A549 (cell line): ENCODE data around the gene MRPS16. TPM values are rescaled to one million over a fixed set of nuclear protein-coding genes. Genes with fewer than 3 reads are reported as not detected.

Source experiments
- ATAC-seq, 2 experiments: fragments of 200-7000 bp in 1 of 2; fragments of >200 bp in 1 of 2; cut with Nextera tagmentation in 1 of 2; cut with Tn5 transposase in 1 of 2; 3 replicates each; pipeline versions ENCODE4 v1.8.0 to v1.9.1; 2018 to 2020; ENCODE audit warnings: mild to moderate bottlenecking in 1 of 2, moderate library complexity in 1 of 2
- CTCF ChIA-PET: fragments of 300-600 bp; sonication (Branson Sonifier 250); formaldehyde crosslinking; extraction: SDS; loops from one replicate; lab custom pipeline; 2021; ENCODE audit warnings: antibody characterized with exemption, inconsistent platforms; lab: Yijun Ruan, JAX
- POLR2A ChIA-PET: fragments of 350-600 bp; formaldehyde crosslinking; extraction: SDS; loops from one replicate; lab custom pipeline; 2021; ENCODE audit warnings: antibody characterized with exemption, inconsistent platforms; lab: Yijun Ruan, JAX
- DNase-seq, 2 experiments: peaks; one replicate each; pipeline versions ENCODE4 v3.0.0 to v3.0.0-alpha.2; 2011 to 2016; ENCODE audit warnings: low read depth in 1 of 2, low spot score in 1 of 2
- FAIRE-seq: peaks from 2 replicates; lab custom pipeline; 2011; peaks lifted over from hg19 to GRCh38; lab: Jason Lieb, UNC
- H3K27ac ChIP-seq, 2 experiments: fragments of >200 bp; sonication (Bioruptor Twin); formaldehyde crosslinking; 3 replicates each; pipeline ENCODE4 v1.5.1; 2016 to 2017
- H3K4me1 ChIP-seq: fragments of >200 bp; sonication (Bioruptor Twin); formaldehyde crosslinking; 3 replicates; pipeline ENCODE4 v1.6.1; 2016
- H3K4me2 ChIP-seq: fragments of >200 bp; sonication (Bioruptor Twin); formaldehyde crosslinking; 3 replicates; pipeline ENCODE4 v1.6.1; 2016
- H3K4me3 ChIP-seq: fragments of >200 bp; sonication (Bioruptor Twin); formaldehyde crosslinking; 3 replicates; pipeline ENCODE4 v1.5.1; 2016
- H3K9me3 ChIP-seq: fragments of >200 bp; sonication (Bioruptor Twin); formaldehyde crosslinking; 3 replicates; pipeline ENCODE4 v1.6.1; 2016
- CBX2 ChIP-seq: fragments of 200-600 bp; sonication (generic); IDR thresholded peaks from 2 replicates; pipeline ENCODE4 v1.6.1; 2016; ENCODE audit warnings: low read depth, mild to moderate bottlenecking, borderline replicate concordance
- CBX8 ChIP-seq: fragments of 200-600 bp; sonication (generic); IDR thresholded peaks from 2 replicates; pipeline ENCODE4 v1.6.1; 2016
- CEBPB ChIP-seq, 2 experiments: fragments of >200 bp in 1 of 2; sonication (Bioruptor Twin) in 1 of 2; formaldehyde crosslinking in 1 of 2; IDR thresholded peaks; 2 replicates each; pipeline ENCODE4 v1.6.1; 2012 to 2016
- CHD4 ChIP-seq: fragments of 200-600 bp; sonication (generic); IDR thresholded peaks from 2 replicates; pipeline ENCODE4 v1.6.1; 2016; ENCODE audit warnings: antibody characterized with exemption, mild to moderate bottlenecking, borderline replicate concordance
- EHF ChIP-seq: fragments of 250-450 bp; sonication (Bioruptor Pico); IDR thresholded peaks from 2 replicates; pipeline ENCODE4 v1.5.0; 2020; ENCODE audit warnings: mild to moderate bottlenecking
- FOSB ChIP-seq: fragments of 250-450 bp; sonication (Bioruptor Pico); IDR thresholded peaks from 2 replicates; pipeline ENCODE4 v1.5.0; 2020; ENCODE audit warnings: mild to moderate bottlenecking, moderate library complexity
- FOSL2 ChIP-seq, 2 experiments: fragments of 450-650 bp in 1 of 2; fragments of >200 bp in 1 of 2; sonication (Bioruptor Twin) in 1 of 2; formaldehyde crosslinking; IDR thresholded peaks; 2 replicates each; pipeline versions ENCODE4 v1.5.0 to v1.6.1; 2016 to 2020; ENCODE audit warnings: mild to moderate bottlenecking in 1 of 2, moderate library complexity in 1 of 2
- GATA3 ChIP-seq: IDR thresholded peaks from 2 replicates; pipeline ENCODE4 v1.6.1; 2012; ENCODE audit warnings: borderline replicate concordance
- HOXB13 ChIP-seq: fragments of 250-450 bp; sonication (Bioruptor Pico); IDR thresholded peaks from 2 replicates; pipeline ENCODE4 v1.5.0; 2020; ENCODE audit warnings: low read depth, mild to moderate bottlenecking, moderate library complexity
- HOXB5 ChIP-seq: fragments of 250-450 bp; sonication (Bioruptor Pico); IDR thresholded peaks from 2 replicates; pipeline ENCODE4 v1.5.0; 2020; ENCODE audit warnings: mild to moderate bottlenecking, moderate library complexity
- JUN ChIP-seq, 2 experiments: fragments of >200 bp; sonication (Bioruptor Twin); formaldehyde crosslinking; IDR thresholded peaks; 2 replicates in 1 of 2; 3 replicates in 1 of 2; pipeline ENCODE4 v1.6.1; 2016 to 2017
- JUNB ChIP-seq: fragments of >200 bp; sonication (Bioruptor Twin); formaldehyde crosslinking; IDR thresholded peaks from 2 replicates; pipeline ENCODE4 v1.6.1; 2016
- KDM5A ChIP-seq: fragments of 200-600 bp; sonication (generic); IDR thresholded peaks from 2 replicates; pipeline ENCODE4 v1.6.1; 2016; ENCODE audit warnings: antibody characterized with exemption, mild to moderate bottlenecking
- MAFK ChIP-seq: fragments of 450-650 bp; IDR thresholded peaks from 2 replicates; pipeline ENCODE4 v1.6.1; 2014; ENCODE audit not compliant: partially characterized antibody
- MAZ ChIP-seq: fragments of 150-350 bp; IDR thresholded peaks from 2 replicates; pipeline ENCODE4 v1.6.1; 2014; ENCODE audit warnings: antibody characterized with exemption, low read depth, low read length, borderline replicate concordance
- MYC ChIP-seq: IDR thresholded peaks from 2 replicates; pipeline ENCODE4 v1.6.1; 2012; ENCODE audit warnings: mild to moderate bottlenecking, inconsistent platforms, low read length, improper control_type of control experiment, borderline replicate concordance
- NR3C1 ChIP-seq: fragments of >200 bp; sonication (Bioruptor Twin); formaldehyde crosslinking; IDR thresholded peaks from 3 replicates; pipeline ENCODE4 v1.6.1; 2017
- PHF8 ChIP-seq: fragments of 200-600 bp; sonication (generic); IDR thresholded peaks from 2 replicates; pipeline ENCODE4 v1.6.1; 2016; ENCODE audit warnings: low read depth, mild to moderate bottlenecking, antibody characterized with exemption, moderate library complexity, borderline replicate concordance
- POLR2A ChIP-seq: IDR thresholded peaks from 2 replicates; pipeline ENCODE4 v1.6.1; 2012; ENCODE audit warnings: mild to moderate bottlenecking, low read length
- POLR2AphosphoS2 ChIP-seq: conservative IDR thresholded peaks from 2 replicates; pipeline ENCODE4 v1.6.1; 2012; ENCODE audit warnings: low read length, improper control_type of control experiment, inconsistent platforms
- RARB ChIP-seq: fragments of 250-450 bp; sonication (Bioruptor Pico); IDR thresholded peaks from 2 replicates; pipeline ENCODE4 v1.8.0; 2021; ENCODE audit warnings: mild to moderate bottlenecking, moderate library complexity
- RCOR1 ChIP-seq: fragments of 150-350 bp; IDR thresholded peaks from 2 replicates; pipeline ENCODE4 v1.6.1; 2014; ENCODE audit warnings: antibody characterized with exemption, low read length, low read depth
- SMC3 ChIP-seq: fragments of >200 bp; sonication (Bioruptor Twin); formaldehyde crosslinking; IDR thresholded peaks from 3 replicates; pipeline ENCODE4 v1.6.1; 2018; ENCODE audit warnings: inconsistent platforms
- TFCP2L1 ChIP-seq: fragments of 250-450 bp; sonication (Bioruptor Pico); IDR thresholded peaks from 2 replicates; pipeline ENCODE4 v1.5.0; 2021; ENCODE audit warnings: mild to moderate bottlenecking
- ZC3H11A ChIP-seq: fragments of 450-650 bp; IDR thresholded peaks from 2 replicates; pipeline ENCODE4 v1.6.1; 2014; ENCODE audit warnings: antibody characterized with exemption, mild to moderate bottlenecking
- ZFP36 ChIP-seq: fragments of 450-650 bp; IDR thresholded peaks from 2 replicates; pipeline ENCODE4 v1.6.1; 2014; ENCODE audit warnings: borderline replicate concordance; ENCODE audit not compliant: partially characterized antibody
- WGBS: methylation state at CpG from one replicate; pipeline ENCODE4 v1.1.6; 2017; ENCODE audit errors: missing lambda C conversion rate; 5-methylcytosine and 5-hydroxymethylcytosine counted together
- polyA minus RNA-seq: library from RNA; depleted of rRNA, polyadenylated mRNA; stranded (reverse); fragments of >200 nt; gene quantifications from 2 replicates; pipeline ENCODE4 v1.2.3, GENCODE V29; 2011; rRNA and poly(A)+ RNA removed
- polyA plus RNA-seq, 4 experiments: library from polyadenylated mRNA; depleted of rRNA in 3 of 4; stranded (reverse); fragments of >200 nt; fragmentation: RNase III in 1 of 4; extraction: RNeasy Plus Mini Kit Qiagen cat#74134 plus additional on column Dnase treatment in 1 of 4; gene quantifications; 2 replicates in 3 of 4; 3 replicates in 1 of 4; pipeline ENCODE4 v1.2.3, GENCODE V29; 2011 to 2017
- TF ChIP-seq, protein P1 (sequence below): fragments of >200 bp; sonication (Bioruptor Twin); formaldehyde crosslinking; IDR thresholded peaks from 2 replicates; pipeline ENCODE4 v1.6.1; 2016
- TF ChIP-seq, protein P2 (sequence below): fragments of 200-600 bp; sonication (generic); IDR thresholded peaks from 2 replicates; pipeline ENCODE4 v1.6.1; 2016; ENCODE audit warnings: antibody characterized with exemption, mild to moderate bottlenecking, moderate library complexity
- TF ChIP-seq, protein P3 (sequence below): IDR thresholded peaks from 2 replicates; pipeline ENCODE4 v1.6.1; 2012
- TF ChIP-seq, protein P4 (sequence below): fragments of 250-450 bp; sonication (Bioruptor Pico); IDR thresholded peaks from 2 replicates; pipeline ENCODE4 v1.5.0; 2020; ENCODE audit warnings: low read depth, mild to moderate bottlenecking, moderate library complexity
- TF ChIP-seq, protein P5 (sequence below): fragments of 450-650 bp; IDR thresholded peaks from 2 replicates; pipeline ENCODE4 v1.6.1; 2014; ENCODE audit warnings: antibody characterized with exemption
- TF ChIP-seq, protein P6 (sequence below): IDR thresholded peaks from 2 replicates; pipeline ENCODE4 v1.6.1; 2012; ENCODE audit warnings: low read depth, borderline replicate concordance
- TF ChIP-seq, protein P7 (sequence below): IDR thresholded peaks from 2 replicates; pipeline ENCODE4 v1.6.1; 2012

The MRPS16 gene
- polyA plus RNA-seq (2011; rRNA removed) (132 and 162 TPM in 2 replicates), polyA plus RNA-seq (2017; fragmentation: RNase III; extraction: RNeasy Plus Mini Kit Qiagen cat#74134 plus additional on column Dnase treatment) (158 to 166 TPM (median 160 TPM) in 3 replicates), polyA minus RNA-seq (155 and 180 TPM in 2 replicates)
- polyA plus RNA-seq (2012; cell fraction: cytosol; rRNA removed): 226 and 239 TPM in 2 replicates
- 191 and 202 TPM in 2 replicates for polyA plus RNA-seq (2012; cell fraction: nucleus; rRNA removed)

DNA sequence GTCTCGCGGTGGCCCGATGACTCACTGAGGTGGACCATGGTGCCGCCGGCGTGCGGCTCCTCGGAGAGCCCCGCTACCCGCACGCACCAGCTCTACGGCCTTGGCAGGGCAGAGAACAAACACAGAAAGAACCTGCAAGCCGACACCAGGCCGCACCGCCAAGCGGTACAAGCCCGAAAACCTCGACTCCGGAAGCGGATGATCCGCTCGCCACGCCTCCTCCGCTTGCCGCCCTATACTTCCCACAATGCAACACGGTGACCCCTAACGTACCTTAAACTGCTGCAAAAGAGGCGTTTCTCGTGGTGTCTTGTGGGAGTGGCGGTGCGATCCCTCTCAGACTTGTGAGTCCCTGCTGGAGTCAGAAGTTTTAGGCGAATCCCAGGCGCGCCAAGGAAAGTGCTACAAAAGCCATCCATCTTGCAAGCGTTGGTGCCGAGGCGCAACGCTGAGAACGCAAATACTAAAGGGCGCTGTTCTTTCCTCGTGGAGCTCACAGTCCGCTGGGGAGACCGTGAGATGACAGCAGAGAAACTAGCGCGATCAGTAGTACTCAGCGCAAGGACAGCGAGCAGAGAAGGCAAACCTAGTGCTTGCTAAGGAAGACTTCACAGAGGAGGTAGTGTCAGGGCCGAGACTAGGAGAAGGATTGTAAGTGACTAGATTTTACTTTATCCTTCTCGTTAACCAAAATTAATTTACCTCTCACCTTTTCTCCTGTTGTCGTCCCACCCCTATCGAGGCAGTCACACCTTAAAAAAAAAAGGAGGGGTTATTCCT is at the start of gene MRPS16:
TSS of gene MRPS16 (minus strand) at position 200 of the 780 bp plus-strand sequence. CDS start at position 38, 162 bp downstream.
- Histone ChIP-seq H3K9me3 (no peaks in the 10 kb centered on the region), H3K27ac (peak within 1 kb of the TSS; percentile 94 to 95), H3K4me3 (peak within 1 kb of the TSS; percentile 94), H3K4me2 (peak within 1 kb of the TSS; percentile 98), H3K4me1 (peaks cover 26% of the 10 kb centered on the region)
- CTCF ChIA-PET: interaction anchor here (1.0 to 1.5 kb wide), 4 partner anchors 11 to 88 kb away, joined by 3 to 5 read pairs (median 4); no protein-coding TSS in a partner anchor
- FAIRE-seq (peak; percentile 86), ATAC-seq (peak; percentile 90 to 94), DNase-seq (peak; percentile 96 to 99)
- under 1% methylated on average over 49 of the region's 51 CpGs for WGBS
- POLR2A ChIA-PET: interaction anchor here (0.7 to 2.3 kb wide), 9 partner anchors 9 to 576 kb away, joined by 3 to 11 read pairs (median 4); partner anchors contain the start of genes ANXA7 and CFAP70
- TF ChIP-seq EHF (CRISPR knock-in tag): no peak
- TF ChIP-seq SMC3: no peak
- TF ChIP-seq KDM5A: no peak
- TF ChIP-seq TFCP2L1: no peak
- TF ChIP-seq, protein P1, sequence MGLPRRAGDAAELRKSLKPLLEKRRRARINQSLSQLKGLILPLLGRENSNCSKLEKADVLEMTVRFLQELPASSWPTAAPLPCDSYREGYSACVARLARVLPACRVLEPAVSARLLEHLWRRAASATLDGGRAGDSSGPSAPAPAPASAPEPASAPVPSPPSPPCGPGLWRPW: no peak
- TF ChIP-seq MYC: peak; percentile 57; the same call in 1 of the 2 replicates
- TF ChIP-seq CHD4: no peak
- peak; percentile 79 for TF ChIP-seq PHF8
- TF ChIP-seq HOXB5 (CRISPR knock-in tag): 0 out of 2 replicates have a peak, but pooled peaks have one; percentile 48
- no peak for TF ChIP-seq JUNB
- TF ChIP-seq POLR2AphosphoS2: no peak
- peak; percentile 59; the same call in 1 of the 2 replicates for TF ChIP-seq GATA3
- TF ChIP-seq, protein P2, sequence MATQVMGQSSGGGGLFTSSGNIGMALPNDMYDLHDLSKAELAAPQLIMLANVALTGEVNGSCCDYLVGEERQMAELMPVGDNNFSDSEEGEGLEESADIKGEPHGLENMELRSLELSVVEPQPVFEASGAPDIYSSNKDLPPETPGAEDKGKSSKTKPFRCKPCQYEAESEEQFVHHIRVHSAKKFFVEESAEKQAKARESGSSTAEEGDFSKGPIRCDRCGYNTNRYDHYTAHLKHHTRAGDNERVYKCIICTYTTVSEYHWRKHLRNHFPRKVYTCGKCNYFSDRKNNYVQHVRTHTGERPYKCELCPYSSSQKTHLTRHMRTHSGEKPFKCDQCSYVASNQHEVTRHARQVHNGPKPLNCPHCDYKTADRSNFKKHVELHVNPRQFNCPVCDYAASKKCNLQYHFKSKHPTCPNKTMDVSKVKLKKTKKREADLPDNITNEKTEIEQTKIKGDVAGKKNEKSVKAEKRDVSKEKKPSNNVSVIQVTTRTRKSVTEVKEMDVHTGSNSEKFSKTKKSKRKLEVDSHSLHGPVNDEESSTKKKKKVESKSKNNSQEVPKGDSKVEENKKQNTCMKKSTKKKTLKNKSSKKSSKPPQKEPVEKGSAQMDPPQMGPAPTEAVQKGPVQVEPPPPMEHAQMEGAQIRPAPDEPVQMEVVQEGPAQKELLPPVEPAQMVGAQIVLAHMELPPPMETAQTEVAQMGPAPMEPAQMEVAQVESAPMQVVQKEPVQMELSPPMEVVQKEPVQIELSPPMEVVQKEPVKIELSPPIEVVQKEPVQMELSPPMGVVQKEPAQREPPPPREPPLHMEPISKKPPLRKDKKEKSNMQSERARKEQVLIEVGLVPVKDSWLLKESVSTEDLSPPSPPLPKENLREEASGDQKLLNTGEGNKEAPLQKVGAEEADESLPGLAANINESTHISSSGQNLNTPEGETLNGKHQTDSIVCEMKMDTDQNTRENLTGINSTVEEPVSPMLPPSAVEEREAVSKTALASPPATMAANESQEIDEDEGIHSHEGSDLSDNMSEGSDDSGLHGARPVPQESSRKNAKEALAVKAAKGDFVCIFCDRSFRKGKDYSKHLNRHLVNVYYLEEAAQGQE: no peak
- TF ChIP-seq ZC3H11A: no peak
- TF ChIP-seq, protein P3, sequence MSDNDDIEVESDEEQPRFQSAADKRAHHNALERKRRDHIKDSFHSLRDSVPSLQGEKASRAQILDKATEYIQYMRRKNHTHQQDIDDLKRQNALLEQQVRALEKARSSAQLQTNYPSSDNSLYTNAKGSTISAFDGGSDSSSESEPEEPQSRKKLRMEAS: peak; percentile 93
- TF ChIP-seq, protein P4, sequence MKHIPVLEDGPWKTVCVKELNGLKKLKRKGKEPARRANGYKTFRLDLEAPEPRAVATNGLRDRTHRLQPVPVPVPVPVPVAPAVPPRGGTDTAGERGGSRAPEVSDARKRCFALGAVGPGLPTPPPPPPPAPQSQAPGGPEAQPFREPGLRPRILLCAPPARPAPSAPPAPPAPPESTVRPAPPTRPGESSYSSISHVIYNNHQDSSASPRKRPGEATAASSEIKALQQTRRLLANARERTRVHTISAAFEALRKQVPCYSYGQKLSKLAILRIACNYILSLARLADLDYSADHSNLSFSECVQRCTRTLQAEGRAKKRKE (CRISPR knock-in tag): no peak
- no peak for TF ChIP-seq CBX8
- TF ChIP-seq, protein P5, sequence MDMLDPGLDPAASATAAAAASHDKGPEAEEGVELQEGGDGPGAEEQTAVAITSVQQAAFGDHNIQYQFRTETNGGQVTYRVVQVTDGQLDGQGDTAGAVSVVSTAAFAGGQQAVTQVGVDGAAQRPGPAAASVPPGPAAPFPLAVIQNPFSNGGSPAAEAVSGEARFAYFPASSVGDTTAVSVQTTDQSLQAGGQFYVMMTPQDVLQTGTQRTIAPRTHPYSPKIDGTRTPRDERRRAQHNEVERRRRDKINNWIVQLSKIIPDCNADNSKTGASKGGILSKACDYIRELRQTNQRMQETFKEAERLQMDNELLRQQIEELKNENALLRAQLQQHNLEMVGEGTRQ: peak; percentile 44; the same call in 1 of the 2 replicates
- TF ChIP-seq POLR2A: peak; percentile 72
- TF ChIP-seq CBX2: no peak
- TF ChIP-seq FOSB: no peak
- TF ChIP-seq ZFP36: no peak
- TF ChIP-seq JUN (IDR thresholded peaks at IDR 0.05): peak; percentile 90 to 98
- TF ChIP-seq MAZ: no peak
- TF ChIP-seq, protein P6, sequence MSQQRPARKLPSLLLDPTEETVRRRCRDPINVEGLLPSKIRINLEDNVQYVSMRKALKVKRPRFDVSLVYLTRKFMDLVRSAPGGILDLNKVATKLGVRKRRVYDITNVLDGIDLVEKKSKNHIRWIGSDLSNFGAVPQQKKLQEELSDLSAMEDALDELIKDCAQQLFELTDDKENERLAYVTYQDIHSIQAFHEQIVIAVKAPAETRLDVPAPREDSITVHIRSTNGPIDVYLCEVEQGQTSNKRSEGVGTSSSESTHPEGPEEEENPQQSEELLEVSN: 0 out of 2 replicates have a peak, but pooled peaks have one; percentile 14
- 0 out of 2 replicates have a peak, but pooled peaks have one; percentile 16 for TF ChIP-seq RARB (CRISPR knock-in tag)
- no peak for TF ChIP-seq CEBPB (IDR thresholded peaks at IDR 0.05)
- TF ChIP-seq MAFK: peak; percentile 35
- TF ChIP-seq FOSL2 (IDR thresholded peaks at IDR 0.05): 0 out of 2 replicates have a peak, but pooled peaks have one; percentile 11
- TF ChIP-seq FOSL2 (CRISPR knock-in tag; IDR thresholded peaks at IDR 0.05): peak; percentile 92
- TF ChIP-seq HOXB13: no peak
- no peak for TF ChIP-seq NR3C1
- TF ChIP-seq, protein P7, sequence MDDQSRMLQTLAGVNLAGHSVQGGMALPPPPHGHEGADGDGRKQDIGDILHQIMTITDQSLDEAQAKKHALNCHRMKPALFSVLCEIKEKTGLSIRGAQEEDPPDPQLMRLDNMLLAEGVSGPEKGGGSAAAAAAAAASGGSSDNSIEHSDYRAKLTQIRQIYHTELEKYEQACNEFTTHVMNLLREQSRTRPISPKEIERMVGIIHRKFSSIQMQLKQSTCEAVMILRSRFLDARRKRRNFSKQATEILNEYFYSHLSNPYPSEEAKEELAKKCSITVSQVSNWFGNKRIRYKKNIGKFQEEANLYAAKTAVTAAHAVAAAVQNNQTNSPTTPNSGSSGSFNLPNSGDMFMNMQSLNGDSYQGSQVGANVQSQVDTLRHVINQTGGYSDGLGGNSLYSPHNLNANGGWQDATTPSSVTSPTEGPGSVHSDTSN: no peak
- TF ChIP-seq RCOR1: no peak
